Loucy (cell line): ENCODE results near the gene SGCA.

Experiments
- H2AFZ ChIP-seq: fragments of 200-600 bp; sonication (generic); 2 replicates; pipeline ENCODE4 v1.6.0; 2016; ENCODE audit warnings: antibody characterized with exemption, mild to moderate bottlenecking, low read length, moderate library complexity
- H3F3A ChIP-seq: fragments of 200-600 bp; 2 replicates; pipeline ENCODE4 v1.6.0; 2016; ENCODE audit warnings: antibody characterized with exemption, low read depth, mild to moderate bottlenecking
- H3K27me3 ChIP-seq: fragments of 200-600 bp; sonication (generic); 2 replicates; pipeline ENCODE4 v1.6.1; 2014; ENCODE audit warnings: low read length, mild to moderate bottlenecking; ENCODE audit not compliant: insufficient read depth, poor library complexity, severe bottlenecking
- H3K36me3 ChIP-seq: fragments of 200-600 bp; sonication (generic); 2 replicates; pipeline ENCODE4 v1.6.1; 2016; ENCODE audit warnings: low read length; ENCODE audit not compliant: insufficient read depth
- H3K4me1 ChIP-seq: fragments of 200-600 bp; sonication (generic); 2 replicates; pipeline ENCODE4 v1.5.1; 2014; ENCODE audit warnings: low read length, mild to moderate bottlenecking; ENCODE audit not compliant: insufficient read depth, poor library complexity, severe bottlenecking
- H3K4me2 ChIP-seq: fragments of 200-600 bp; sonication (generic); 2 replicates; pipeline ENCODE4 v1.6.0; 2014; ENCODE audit warnings: antibody characterized with exemption, low read length, low read depth, mild to moderate bottlenecking; ENCODE audit not compliant: poor library complexity, severe bottlenecking
- H3K4me3 ChIP-seq: fragments of 200-600 bp; sonication (generic); 2 replicates; pipeline ENCODE4 v1.5.1; 2014; ENCODE audit warnings: low read length, mild to moderate bottlenecking, mixed read lengths; ENCODE audit not compliant: poor library complexity, severe bottlenecking
- H3K79me2 ChIP-seq: fragments of 200-600 bp; sonication (generic); 2 replicates; pipeline ENCODE4 v1.6.1; 2014; ENCODE audit warnings: low read length; ENCODE audit not compliant: insufficient read depth
- H3K9ac ChIP-seq: fragments of 200-600 bp; sonication (generic); 2 replicates; pipeline ENCODE4 v1.6.0; 2014; ENCODE audit warnings: mild to moderate bottlenecking, low read depth, low read length, moderate library complexity; ENCODE audit not compliant: poor library complexity, severe bottlenecking
- H3K9me2 ChIP-seq: fragments of 200-600 bp; sonication (generic); replicated peaks from 2 replicates; pipeline ENCODE4 v1.6.1; 2016; ENCODE audit warnings: low read depth, low read length, mixed read lengths
- H3K9me3 ChIP-seq: fragments of 200-600 bp; sonication (generic); 2 replicates; pipeline ENCODE4 v1.6.1; 2014; ENCODE audit warnings: mild to moderate bottlenecking, antibody characterized with exemption, low read length, low read depth; ENCODE audit not compliant: insufficient read depth
- H4K20me1 ChIP-seq: fragments of 200-600 bp; sonication (generic); 2 replicates; pipeline ENCODE4 v1.6.0; 2014; ENCODE audit warnings: antibody characterized with exemption, low read length, mild to moderate bottlenecking; ENCODE audit not compliant: insufficient read depth, poor library complexity, severe bottlenecking
- EZH2phosphoT487 ChIP-seq: fragments of 200-600 bp; IDR thresholded peaks from 2 replicates; pipeline ENCODE4 v1.6.1; 2018; ENCODE audit warnings: antibody characterized with exemption, mild to moderate bottlenecking, moderate library complexity, borderline replicate concordance
- TF ChIP-seq, protein P1 (sequence below): fragments of 200-600 bp; sonication (generic); conservative IDR thresholded peaks from 2 replicates; pipeline ENCODE4 v1.5.1; 2014; ENCODE audit warnings: mild to moderate bottlenecking, antibody characterized with exemption, low read length

SGCA gene

GRCh38 chr17:50170662-50171370 is 5.0 kb downstream of the SGCA start:
- Histone ChIP-seq H3K4me3 (no peak overlapping the region), H3K4me1 (no peaks in the 10 kb centered on the region), H4K20me1 (no peaks in the 10 kb centered on the region), H3K79me2 (no peaks in the 10 kb centered on the region), H2AFZ (no peak overlapping the region), H3K27me3 (no peaks in the 10 kb centered on the region), H3K4me2 (no peak overlapping the region), H3K9me3 (no peaks in the 10 kb centered on the region), H3F3A (no peaks in the 10 kb centered on the region), H3K9me2 (no peaks in the 10 kb centered on the region), H3K36me3 (no peaks in the 10 kb centered on the region), H3K9ac (no peak overlapping the region)
- TF ChIP-seq, protein P1, sequence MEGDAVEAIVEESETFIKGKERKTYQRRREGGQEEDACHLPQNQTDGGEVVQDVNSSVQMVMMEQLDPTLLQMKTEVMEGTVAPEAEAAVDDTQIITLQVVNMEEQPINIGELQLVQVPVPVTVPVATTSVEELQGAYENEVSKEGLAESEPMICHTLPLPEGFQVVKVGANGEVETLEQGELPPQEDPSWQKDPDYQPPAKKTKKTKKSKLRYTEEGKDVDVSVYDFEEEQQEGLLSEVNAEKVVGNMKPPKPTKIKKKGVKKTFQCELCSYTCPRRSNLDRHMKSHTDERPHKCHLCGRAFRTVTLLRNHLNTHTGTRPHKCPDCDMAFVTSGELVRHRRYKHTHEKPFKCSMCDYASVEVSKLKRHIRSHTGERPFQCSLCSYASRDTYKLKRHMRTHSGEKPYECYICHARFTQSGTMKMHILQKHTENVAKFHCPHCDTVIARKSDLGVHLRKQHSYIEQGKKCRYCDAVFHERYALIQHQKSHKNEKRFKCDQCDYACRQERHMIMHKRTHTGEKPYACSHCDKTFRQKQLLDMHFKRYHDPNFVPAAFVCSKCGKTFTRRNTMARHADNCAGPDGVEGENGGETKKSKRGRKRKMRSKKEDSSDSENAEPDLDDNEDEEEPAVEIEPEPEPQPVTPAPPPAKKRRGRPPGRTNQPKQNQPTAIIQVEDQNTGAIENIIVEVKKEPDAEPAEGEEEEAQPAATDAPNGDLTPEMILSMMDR, result no peak
- no peak for TF ChIP-seq EZH2phosphoT487

DNA sequence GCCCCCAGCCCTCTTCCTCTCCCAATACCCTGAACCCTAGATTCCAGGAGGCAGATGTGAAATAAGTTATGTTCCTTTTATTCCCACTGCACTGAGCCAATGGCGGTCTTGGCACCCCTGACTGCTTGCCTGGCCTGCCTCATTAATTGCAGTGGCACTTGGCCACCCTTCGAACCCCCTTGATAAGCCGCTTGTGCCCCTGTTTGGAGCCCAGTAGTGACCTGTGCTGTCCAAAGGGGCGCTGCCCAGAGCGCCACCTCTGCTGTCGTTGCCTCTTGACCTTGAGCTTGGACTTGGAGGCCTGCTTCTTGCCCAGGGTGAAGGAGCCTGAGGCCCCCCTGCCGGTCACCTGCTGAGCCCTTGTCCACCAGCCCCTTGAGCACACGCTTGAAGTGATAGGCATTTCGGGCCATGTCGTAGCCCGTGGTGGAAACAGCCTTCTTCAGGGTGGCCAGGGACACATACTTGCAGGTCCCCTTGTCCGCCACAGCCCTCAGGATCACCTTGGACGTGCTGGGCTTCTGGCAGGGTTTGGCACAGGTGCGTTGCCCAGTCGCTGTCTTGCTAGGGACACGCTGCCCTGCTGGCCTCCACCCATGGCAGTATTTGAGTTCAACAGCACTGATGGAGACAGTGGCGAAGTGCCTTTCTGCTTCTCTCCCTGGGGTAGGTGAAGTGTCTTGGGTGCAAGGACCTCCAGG is 5.7 kb downstream of the SGCA start:
- H3K36me3 ChIP-seq, result no peaks in the 10 kb centered on the region
- TF ChIP-seq, protein P1, result no peak
- TF ChIP-seq EZH2phosphoT487, result no peak
- no peak overlapping the region for H2AFZ ChIP-seq
- H3K9me2 ChIP-seq, result no peaks in the 10 kb centered on the region
- no peaks in the 10 kb centered on the region for H4K20me1 ChIP-seq
- no peaks in the 10 kb centered on the region for H3K79me2 ChIP-seq
- H3F3A ChIP-seq, result no peaks in the 10 kb centered on the region
- no peaks in the 10 kb centered on the region for H3K9me3 ChIP-seq
- H3K4me3 ChIP-seq, result no peak overlapping the region
- H3K4me2 ChIP-seq, result no peak overlapping the region
- H3K27me3 ChIP-seq, result no peaks in the 10 kb centered on the region
- no peak overlapping the region for H3K9ac ChIP-seq
- H3K4me1 ChIP-seq, result no peaks in the 10 kb centered on the region

DNA sequence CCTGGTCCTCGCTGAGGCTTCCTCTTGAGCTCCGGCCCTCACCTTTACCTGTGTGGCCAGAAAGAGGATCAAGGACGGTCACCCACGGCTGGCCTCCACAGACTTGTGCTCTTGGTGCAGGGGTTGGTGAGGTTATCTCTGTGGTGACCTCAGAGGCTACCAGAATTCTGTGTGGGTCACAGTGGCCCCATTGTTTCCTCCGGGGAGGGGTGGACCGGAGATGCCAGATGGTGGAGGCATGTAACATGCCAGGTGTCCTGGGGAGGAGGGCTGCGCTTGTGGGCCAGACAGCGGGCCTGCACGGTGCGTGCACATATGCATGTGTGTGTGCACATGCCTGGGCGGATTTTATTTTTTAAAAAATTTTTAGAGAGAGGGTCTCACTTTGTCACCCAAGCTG is 6.3 kb downstream of the SGCA start:
- TF ChIP-seq EZH2phosphoT487, result no peak
- TF ChIP-seq, protein P1, result no peak
- Histone ChIP-seq H3K79me2 (no peaks in the 10 kb centered on the region), H4K20me1 (no peaks in the 10 kb centered on the region), H3F3A (no peaks in the 10 kb centered on the region), H3K9me2 (no peaks in the 10 kb centered on the region), H3K27me3 (no peaks in the 10 kb centered on the region), H3K36me3 (no peaks in the 10 kb centered on the region), H3K9me3 (no peaks in the 10 kb centered on the region), H3K4me3 (no peak overlapping the region), H2AFZ (no peak overlapping the region), H3K4me2 (no peak overlapping the region), H3K9ac (no peak overlapping the region), H3K4me1 (no peaks in the 10 kb centered on the region)
